H1 (cell line): Measurements from ENCODE around the gene PRKAR1B. TPM values are rescaled to one million over a fixed set of nuclear protein-coding genes. Genes with fewer than 3 reads are reported as not detected.

Experiments used
- CTCF ChIA-PET: fragments of 300-600 bp; sonication (Branson Sonifier 250); formaldehyde crosslinking; loops from one replicate; lab custom pipeline; 2021; ENCODE audit not compliant: partially characterized antibody; lab: Charles Lee
- POLR2A ChIA-PET: fragments of 300-600 bp; sonication (Branson Sonifier 250); formaldehyde crosslinking; loops from one replicate; lab custom pipeline; 2021; ENCODE audit warnings: inconsistent platforms; ENCODE audit not compliant: partially characterized antibody; lab: Charles Lee
- DNase-seq, 2 experiments: peaks; one replicate each; pipeline versions ENCODE4 v3.0.0 to v3.0.0-alpha.2; 2010 to 2022; ENCODE audit warnings: low spot score in 2 of 2, low read depth in 1 of 2, mixed read lengths in 1 of 2
- FAIRE-seq: peaks from 2 replicates; lab custom pipeline; 2011; peaks lifted over from hg19 to GRCh38; lab: Jason Lieb, UNC
- H2AFZ ChIP-seq: 2 replicates; pipeline ENCODE4 v1.8.1; 2012; ENCODE audit warnings: low read length, inconsistent platforms
- H2AK5ac ChIP-seq: 2 replicates; pipeline ENCODE4 v1.6.1; 2013; ENCODE audit warnings: low read depth, low read length
- H2BK120ac ChIP-seq: replicated peaks from 2 replicates; pipeline ENCODE3; 2013; ENCODE audit warnings: low read depth, low read length, inconsistent platforms
- H2BK12ac ChIP-seq: 2 replicates; pipeline ENCODE4 v1.6.1; 2013; ENCODE audit warnings: low read depth, low read length
- H2BK15ac ChIP-seq: 2 replicates; pipeline ENCODE4 v1.6.1; 2013; ENCODE audit warnings: low read length
- H2BK20ac ChIP-seq: 2 replicates; pipeline ENCODE4 v1.6.1; 2013; ENCODE audit warnings: low read length
- H2BK5ac ChIP-seq: 2 replicates; pipeline ENCODE4 v1.6.1; 2013; ENCODE audit warnings: low read depth, low read length
- H3K14ac ChIP-seq: 2 replicates; pipeline ENCODE4 v1.6.1; 2013; ENCODE audit warnings: inconsistent platforms; ENCODE audit not compliant: insufficient read length
- H3K18ac ChIP-seq: 2 replicates; pipeline ENCODE4 v1.6.1; 2013; ENCODE audit warnings: low read length; ENCODE audit errors: extremely low read depth
- H3K23ac ChIP-seq: 2 replicates; pipeline ENCODE4 v1.6.1; 2013; ENCODE audit warnings: inconsistent platforms; ENCODE audit not compliant: insufficient read length
- H3K23me2 ChIP-seq: 2 replicates; pipeline ENCODE4 v1.6.1; 2013; ENCODE audit warnings: low read depth, low read length
- H3K27ac ChIP-seq: 2 replicates; pipeline ENCODE4 v1.6.1; 2011; ENCODE audit warnings: low read depth, low read length, inconsistent platforms
- H3K27me3 ChIP-seq, 4 experiments: replicated peaks in 1 of 4; 1 replicate in 1 of 4; 2 replicates in 3 of 4; pipeline versions ENCODE4 v1.6.1 to v1.8.1; 2011 to 2013; ENCODE audit warnings: low read length in 3 of 4, mild to moderate bottlenecking in 3 of 4, inconsistent platforms in 2 of 4, mixed read lengths in 2 of 4, moderate library complexity in 1 of 4; ENCODE audit not compliant: control insufficient read depth in 3 of 4, insufficient read depth in 3 of 4; ENCODE audit errors: extremely low read depth in 1 of 4
- H3K36me3 ChIP-seq, 4 experiments: 2 replicates each; pipeline versions ENCODE4 v1.6.1 to v1.8.1; 2011 to 2013; ENCODE audit warnings: mild to moderate bottlenecking in 4 of 4, low read length in 3 of 4, moderate library complexity in 2 of 4, control low read depth in 1 of 4, inconsistent platforms in 1 of 4; ENCODE audit not compliant: insufficient read depth in 4 of 4, control insufficient read depth in 2 of 4
- H3K4ac ChIP-seq: replicated peaks from 2 replicates; pipeline ENCODE3; 2013; ENCODE audit warnings: low read length, low read depth, mixed read lengths, inconsistent platforms; ENCODE audit not compliant: insufficient read length
- H3K4me1 ChIP-seq, 4 experiments: replicated peaks in 1 of 4; 1 replicate in 1 of 4; 2 replicates in 3 of 4; pipeline versions ENCODE4 v1.6.1 to v1.8.1; 2011 to 2013; ENCODE audit warnings: low read length in 3 of 4, inconsistent platforms in 2 of 4, mixed read lengths in 1 of 4; ENCODE audit not compliant: insufficient read depth in 4 of 4, control insufficient read depth in 3 of 4
- H3K4me2 ChIP-seq, 2 experiments: 2 replicates each; pipeline versions ENCODE4 v1.6.1 to v1.8.1; 2011 to 2013; ENCODE audit warnings: low read depth in 2 of 2, low read length in 2 of 2, control low read depth in 1 of 2, inconsistent platforms in 1 of 2, mild to moderate bottlenecking in 1 of 2; ENCODE audit not compliant: insufficient read depth in 1 of 2
- H3K4me3 ChIP-seq, 4 experiments: fragments of 200-600, 300-600 bp in 1 of 4; sonication (generic), shearing (Covaris generic), sonication (Bioruptor Twin) in 1 of 4; 2 replicates each; pipeline versions ENCODE4 v1.5.1 to v1.8.1; 2011 to 2016; ENCODE audit warnings: low read length in 4 of 4, low read depth in 3 of 4, control low read depth in 2 of 4, inconsistent platforms in 2 of 4, mild to moderate bottlenecking in 2 of 4, mixed read lengths in 1 of 4, moderate library complexity in 1 of 4; ENCODE audit not compliant: insufficient read depth in 2 of 4; ENCODE audit errors: extremely low read depth in 1 of 4
- H3K56ac ChIP-seq: replicated peaks from 2 replicates; pipeline ENCODE3; 2013; ENCODE audit warnings: low read depth, mild to moderate bottlenecking, mixed read lengths, low read length, inconsistent platforms; ENCODE audit not compliant: insufficient read length
- H3K79me1 ChIP-seq: 2 replicates; pipeline ENCODE4 v1.6.1; 2013; ENCODE audit warnings: low read depth, low read length, control low read depth
- H3K79me2 ChIP-seq, 2 experiments: 2 replicates each; pipeline versions ENCODE4 v1.6.1 to v1.8.1; 2012 to 2013; ENCODE audit warnings: low read length in 2 of 2, mild to moderate bottlenecking in 2 of 2, inconsistent platforms in 1 of 2; ENCODE audit not compliant: insufficient read depth in 2 of 2, control insufficient read depth in 1 of 2
- H3K9ac ChIP-seq, 4 experiments: replicated peaks in 1 of 4; 1 replicate in 1 of 4; 2 replicates in 3 of 4; pipeline versions ENCODE4 v1.6.1 to v1.8.1; 2011 to 2013; ENCODE audit warnings: low read depth in 3 of 4, low read length in 3 of 4, control low read depth in 2 of 4, mild to moderate bottlenecking in 2 of 4, moderate library complexity in 2 of 4, inconsistent platforms in 1 of 4; ENCODE audit errors: extremely low read depth in 1 of 4
- H3K9me3 ChIP-seq, 2 experiments: 2 replicates each; pipeline versions ENCODE4 v1.6.1 to v1.8.1; 2012 to 2013; ENCODE audit warnings: mild to moderate bottlenecking in 2 of 2, moderate library complexity in 2 of 2, control low read depth in 1 of 2, inconsistent platforms in 1 of 2, low read depth in 1 of 2, low read length in 1 of 2, mixed read lengths in 1 of 2; ENCODE audit not compliant: insufficient read depth in 2 of 2
- H4K20me1 ChIP-seq, 2 experiments: replicated peaks in 1 of 2; 2 replicates each; pipeline versions ENCODE3 to v1.8.1; 2011 to 2013; ENCODE audit warnings: inconsistent platforms in 2 of 2, low read length in 2 of 2, mild to moderate bottlenecking in 1 of 2; ENCODE audit not compliant: insufficient read depth in 2 of 2, control insufficient read depth in 1 of 2
- H4K5ac ChIP-seq: 2 replicates; pipeline ENCODE4 v1.6.1; 2013; ENCODE audit warnings: low read length, low read depth, mixed read lengths, inconsistent platforms; ENCODE audit not compliant: insufficient read length
- H4K8ac ChIP-seq: 2 replicates; pipeline ENCODE4 v1.8.0; 2013; ENCODE audit warnings: mild to moderate bottlenecking, moderate library complexity, low read length, inconsistent platforms; ENCODE audit not compliant: insufficient read depth; ENCODE audit errors: extremely low read depth
- H4K91ac ChIP-seq: replicated peaks from 2 replicates; pipeline ENCODE3; 2013; ENCODE audit warnings: low read length, mixed read lengths, inconsistent platforms; ENCODE audit not compliant: insufficient read length
- ASH2L ChIP-seq: fragments of 200-600, 300-600 bp; sonication (generic); IDR thresholded peaks from one replicate; pipeline ENCODE4 v1.7.1; 2017; ENCODE audit warnings: low read length
- ATF3 ChIP-seq: IDR thresholded peaks from 2 replicates; pipeline ENCODE4 v1.6.1; 2011; ENCODE audit warnings: low read depth, mild to moderate bottlenecking, low read length; ENCODE audit not compliant: insufficient read depth
- JUN ChIP-seq: IDR thresholded peaks from 2 replicates; pipeline ENCODE4 v1.6.1; 2011; ENCODE audit warnings: low read depth, mild to moderate bottlenecking, improper control_type of control experiment, low read length
- MAFK ChIP-seq: IDR thresholded peaks from 2 replicates; pipeline ENCODE4 v1.6.1; 2012; ENCODE audit warnings: low read depth, mild to moderate bottlenecking, improper control_type of control experiment, low read length
- RAD21 ChIP-seq, 2 experiments: IDR thresholded peaks in 1 of 2; conservative IDR thresholded peaks in 1 of 2; 2 replicates each; pipeline ENCODE4 v1.6.1; 2011; ENCODE audit warnings: low read depth in 2 of 2, low read length in 2 of 2, improper control_type of control experiment in 1 of 2, inconsistent platforms in 1 of 2, mild to moderate bottlenecking in 1 of 2, moderate library complexity in 1 of 2
- SRF ChIP-seq: IDR thresholded peaks from 2 replicates; pipeline ENCODE4 v1.6.1; 2011; ENCODE audit warnings: mild to moderate bottlenecking, low read depth, low read length, moderate library complexity
- TBP ChIP-seq: IDR thresholded peaks from 2 replicates; pipeline ENCODE4 v1.6.1; 2011; ENCODE audit warnings: low read depth, low read length, improper control_type of control experiment
- TEAD4 ChIP-seq: IDR thresholded peaks from 2 replicates; pipeline ENCODE4 v1.6.1; 2012; ENCODE audit warnings: low read depth, low read length, inconsistent platforms, mixed read lengths
- USF2 ChIP-seq: IDR thresholded peaks from 2 replicates; pipeline ENCODE4 v1.6.1; 2011; ENCODE audit warnings: low read length, improper control_type of control experiment
- WGBS, 2 experiments: shearing (Covaris generic) in 1 of 2; methylation state at CpG; one replicate each; pipeline versions ENCODE4 v1.1.6 to v1.1.7; 2013 to 2015; ENCODE audit warnings: low lambda C conversion rate in 2 of 2, mixed read lengths in 2 of 2, inconsistent platforms in 1 of 2, low coverage in 1 of 2, missing lambda C conversion rate in 1 of 2; ENCODE audit not compliant: insufficient replicate concordance in 2 of 2, insufficient coverage in 1 of 2, insufficient read length in 1 of 2; ENCODE audit errors: extremely low coverage in 1 of 2, missing lambda C conversion rate in 1 of 2; 5-methylcytosine and 5-hydroxymethylcytosine counted together
- polyA plus RNA-seq, 7 experiments: library from polyadenylated mRNA; depleted of rRNA in 3 of 7; stranded (reverse) in 5 of 7; unstranded in 2 of 7; fragments of >200 nt in 5 of 7; fragments of 200-250 nt in 2 of 7; gene quantifications; 1 replicate in 5 of 7; 2 replicates in 1 of 7; 4 replicates in 1 of 7; pipeline versions ENCODE4 v1.2.1 to v1.2.3, GENCODE V29; 2011 to 2013; ENCODE audit warnings: missing spikeins in 2 of 7, mixed read lengths in 2 of 7
- total RNA-seq: library from RNA; stranded (reverse); fragmentation: NEBNext Ultra II Directional; extraction: Animal tissue kit (Norgen Biotek cat#: 25700); gene quantifications from 2 replicates; pipeline ENCODE4 v1.2.1, GENCODE V29; 2021

PRKAR1B gene
- total and polyA plus RNA-seq, 2 of the 8 experiments (the other 6 are each of a cell fraction or from before 2014, with no cell fraction given), result 12.3 to 55.7 TPM

- H2BK20ac ChIP-seq, result no peak overlapping the region
- H3K23me2 ChIP-seq, result no peaks in the 10 kb centered on the region
- H3K4ac ChIP-seq, result no peak overlapping the region
- H2BK5ac ChIP-seq, result peak overlapping the region; percentile 52
- no peak overlapping the region for H3K27ac ChIP-seq
- H3K4me2 ChIP-seq, result no peak overlapping the region
- H4K5ac ChIP-seq, result no peak overlapping the region
- no peak overlapping the region for H3K14ac ChIP-seq
- H4K20me1 ChIP-seq, result peaks cover 0 to 3% of the 10 kb centered on the region in 2 experiments
- no peak overlapping the region for H3K56ac ChIP-seq
- no peak overlapping the region for H3K23ac ChIP-seq
- H3K9me3 ChIP-seq, result peaks cover 0 to 10% of the 10 kb centered on the region in 2 experiments; a peak in 3 of 4 replicates
- no peak for FAIRE-seq
- H2BK12ac ChIP-seq, result 0 out of 2 replicates have a peak overlapping the region, but pooled peaks have one; percentile 23
- ChIA-PET POLR2A (interaction anchor here (0.7 kb wide), 1 partner anchor 8 kb away, joined by 3 read pairs; no protein-coding TSS in a partner anchor), CTCF (interaction anchor here (0.8 to 1.1 kb wide), 2 partner anchors 158 to 297 kb away, joined by 3 read pairs; no protein-coding TSS in a partner anchor)
- peaks cover 0 to 2% of the 10 kb centered on the region in 2 experiments; a peak in 1 of 4 replicates for H3K79me2 ChIP-seq
- H3K36me3 ChIP-seq, result peaks cover 0 to 3% (median 0%) of the 10 kb centered on the region in 4 experiments; a peak in 1 of 8 replicates
- no peak overlapping the region for H3K18ac ChIP-seq
- H2AK5ac ChIP-seq, result peak overlapping the region; percentile 65; the same call in 1 of the 2 replicates
- WGBS, 2 experiments, result 94% methylated on average over 14 of the region's 14 CpGs; no CpG with 5 or more reads in 1 of the 2 experiments
- no peak overlapping the region; a peak in 1 of 7 replicates for H3K9ac ChIP-seq
- no peak overlapping the region for H3K4me3 ChIP-seq
- H2BK120ac ChIP-seq, result no peak overlapping the region
- no peaks in the 10 kb centered on the region for H3K79me1 ChIP-seq
- peaks cover 0 to 9% (median 4%) of the 10 kb centered on the region in 4 experiments; a peak in 5 of 7 replicates for H3K4me1 ChIP-seq
- no peak overlapping the region for H2AFZ ChIP-seq
- no peak overlapping the region for H4K8ac ChIP-seq
- DNase-seq, result no peak
- no peak overlapping the region for H4K91ac ChIP-seq
- no peaks in the 10 kb centered on the region for H3K27me3 ChIP-seq
- no peak overlapping the region for H2BK15ac ChIP-seq
- no peak for TF ChIP-seq ASH2L
- TF ChIP-seq TBP, result no peak
- TF ChIP-seq TEAD4, result no peak
- TF ChIP-seq MAFK, result no peak
- TF ChIP-seq USF2, result no peak
- no peak for TF ChIP-seq SRF
- no peak for TF ChIP-seq ATF3
- TF ChIP-seq RAD21 (IDR thresholded peaks at IDR 0.05 in 1 of 2, conservative IDR thresholded peaks at IDR 0.05 in 1 of 2; ENCODE audit: low read depth in 2 of 2, low read length in 2 of 2), result no peak
- TF ChIP-seq JUN, result no peak
Observed at GRCh38 chr7:618539-619367, 108.3 kb downstream of the PRKAR1B start.
